ENCODE data around the gene RAB28.

RAB28 gene

DNA sequence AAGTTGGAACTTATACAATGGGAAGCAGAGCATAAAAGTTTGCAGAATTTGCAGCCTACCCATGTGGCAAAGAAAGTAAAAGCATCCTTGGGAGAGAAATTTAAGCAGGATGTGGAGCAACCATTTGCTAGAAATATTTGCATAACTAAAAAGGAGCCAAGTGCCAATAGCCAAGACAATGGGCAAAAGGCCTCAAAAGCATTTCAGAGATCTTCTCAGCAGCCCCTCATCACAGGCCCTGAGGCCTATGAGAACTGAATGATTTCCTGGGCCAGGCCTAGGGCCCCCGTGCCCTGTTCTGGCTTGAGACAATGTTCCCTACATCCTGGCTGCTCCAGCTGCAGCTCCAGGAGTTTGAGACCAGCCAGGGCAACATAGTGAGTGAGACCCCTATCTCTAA lies 25.3 kb upstream of the RAB28 start:
- no peak for DNase-seq (ENCODE audit: low read depth in 3 of 3)

DNA sequence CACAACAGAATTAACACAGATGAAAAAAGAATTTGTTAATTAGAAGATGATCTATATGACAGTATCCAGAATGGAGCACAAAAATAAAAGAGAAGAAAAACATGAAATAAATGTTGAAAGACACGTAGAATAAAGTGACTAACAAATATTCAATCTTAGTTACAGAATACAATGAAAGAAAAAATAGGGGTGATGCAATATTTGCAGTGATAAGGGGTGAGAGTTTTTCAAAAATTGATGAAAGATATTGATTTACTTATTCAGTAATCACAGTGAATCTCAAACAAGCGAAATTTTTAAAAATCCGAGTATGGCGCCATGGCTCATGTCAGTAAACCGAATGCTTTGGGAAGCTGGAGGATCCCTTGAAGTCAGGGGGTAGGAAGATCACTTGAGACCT lies 20.2 kb upstream of the RAB28 start:
- DNase-seq (ENCODE audit: low read depth in 3 of 3): no peak

DNA sequence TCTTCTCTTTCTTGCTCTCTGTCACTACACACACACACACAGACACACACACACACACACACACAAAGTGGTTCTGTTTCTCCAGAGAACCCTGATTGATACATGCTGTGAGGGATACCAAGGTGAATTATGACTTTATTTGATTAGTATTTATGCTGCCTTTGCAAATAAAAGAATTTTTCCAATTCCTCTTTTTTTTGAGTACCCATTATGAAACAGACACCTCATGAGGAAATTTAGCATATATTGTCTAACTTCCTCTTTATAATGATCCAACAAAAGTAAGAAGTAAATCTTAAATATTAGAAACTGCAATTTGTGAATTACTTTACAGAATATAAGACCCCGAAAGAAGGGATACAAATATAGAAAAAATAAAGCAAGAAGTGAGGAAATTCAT lies 14.3 kb upstream of the RAB28 start:
- DNase-seq (ENCODE audit: low read depth in 3 of 3): no peak

DNA sequence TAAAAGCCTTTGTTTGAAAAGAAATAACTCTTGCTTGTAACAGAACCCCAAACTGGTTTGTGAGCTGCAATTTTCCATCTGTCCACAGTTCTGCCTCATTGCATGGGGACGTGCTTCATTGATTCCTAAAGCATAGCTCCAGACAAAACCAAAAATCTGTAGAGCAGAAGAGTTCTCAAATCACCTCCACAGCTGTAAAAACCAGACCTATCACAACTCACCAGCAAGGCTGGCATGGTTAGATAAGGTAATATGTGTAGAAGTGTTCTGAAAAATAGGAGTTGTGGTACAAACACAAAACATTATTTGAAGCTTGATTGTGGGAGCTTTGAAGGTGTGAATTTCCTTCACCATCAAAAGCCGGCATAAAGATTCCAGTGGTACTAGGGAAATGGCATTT lies 12.5 kb upstream of the RAB28 start:
- DNase-seq (ENCODE audit: low read depth in 3 of 3): no peak

DNA sequence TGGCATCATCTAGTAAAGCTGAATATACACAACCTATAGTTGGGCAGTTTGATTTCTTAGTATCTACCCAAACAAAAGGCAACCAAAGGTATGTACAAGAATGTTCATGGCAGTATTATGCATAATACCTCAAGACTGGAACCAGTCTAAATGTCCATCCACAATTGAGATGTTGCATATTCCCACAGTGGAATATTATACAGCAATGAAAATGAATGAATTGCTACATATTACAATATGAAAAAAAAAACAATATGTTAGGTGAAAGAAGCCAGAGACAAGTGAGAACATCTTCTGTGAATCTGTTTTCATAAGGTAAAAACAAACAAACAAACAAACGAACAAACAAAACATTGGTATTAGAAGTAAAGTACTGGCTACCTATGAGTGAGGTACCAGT lies 11.6 kb upstream of the RAB28 start:
- no peak for DNase-seq (ENCODE audit: low read depth in 3 of 3)

DNA sequence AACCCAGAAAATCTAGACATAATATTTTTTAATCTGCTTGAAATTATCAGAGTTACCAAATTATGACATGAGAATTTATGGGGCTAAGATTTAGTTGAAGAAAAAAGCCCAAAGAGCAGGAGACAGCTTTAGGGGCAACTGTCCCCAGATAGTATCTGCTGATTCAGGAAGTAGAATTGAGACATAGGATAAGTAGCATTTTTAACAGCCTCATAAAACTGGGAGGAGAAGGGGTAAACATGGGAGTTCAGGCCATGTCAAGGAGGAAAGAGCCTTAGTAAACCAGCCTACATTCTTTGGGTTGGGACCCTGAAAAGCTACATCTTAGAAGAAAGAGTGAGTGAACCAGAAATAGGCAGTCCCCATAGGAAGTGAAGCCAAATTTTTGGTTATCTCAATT lies 9.7 kb upstream of the RAB28 start:
- no peak for DNase-seq (ENCODE audit: low read depth in 3 of 3)

DNA sequence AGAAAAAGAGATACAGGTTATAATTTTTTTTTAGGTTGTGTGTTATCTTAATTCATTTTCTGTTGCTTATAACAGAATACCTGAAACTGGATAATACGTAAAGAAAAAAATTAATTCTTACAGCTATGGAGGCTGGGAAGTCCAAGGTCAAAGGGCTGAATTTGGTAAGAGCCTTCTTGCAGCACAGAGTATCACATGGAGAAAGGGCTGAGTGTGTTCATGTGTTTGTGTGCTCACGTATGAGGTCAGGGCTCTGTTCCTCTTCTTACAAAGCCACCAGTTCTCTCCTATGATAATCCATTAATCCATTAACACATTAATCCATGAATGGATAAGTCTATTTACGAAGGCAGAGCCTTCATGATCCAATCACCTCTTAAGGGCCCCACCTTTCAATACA lies 8.6 kb upstream of the RAB28 start:
- no peak for DNase-seq (ENCODE audit: low read depth in 3 of 3)

DNA sequence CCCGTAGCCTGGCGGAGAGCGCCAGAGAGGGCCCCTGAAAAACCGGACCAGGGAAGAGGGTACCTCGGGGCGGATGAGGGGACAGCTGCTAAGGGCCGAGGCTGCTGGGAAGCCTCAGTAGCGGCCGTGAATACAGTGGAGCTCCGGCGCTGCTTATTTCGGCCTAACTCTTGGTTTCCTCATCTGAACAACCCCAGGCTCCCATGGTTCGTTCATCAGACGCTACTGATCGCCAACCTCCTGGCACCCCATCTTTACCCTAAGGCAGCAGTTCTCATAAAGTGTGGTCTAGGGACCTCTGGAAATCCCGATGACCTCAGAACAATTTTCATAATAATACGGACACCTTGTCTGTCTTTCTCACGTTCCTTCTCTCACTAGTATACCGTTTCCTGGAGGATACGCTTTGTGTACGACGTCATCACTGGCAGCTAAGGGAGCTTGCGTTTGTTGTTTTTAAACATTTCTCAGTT lies 645 bp upstream of the RAB28 start:
- DNase-seq (ENCODE audit: low read depth in 3 of 3): no peak

DNA sequence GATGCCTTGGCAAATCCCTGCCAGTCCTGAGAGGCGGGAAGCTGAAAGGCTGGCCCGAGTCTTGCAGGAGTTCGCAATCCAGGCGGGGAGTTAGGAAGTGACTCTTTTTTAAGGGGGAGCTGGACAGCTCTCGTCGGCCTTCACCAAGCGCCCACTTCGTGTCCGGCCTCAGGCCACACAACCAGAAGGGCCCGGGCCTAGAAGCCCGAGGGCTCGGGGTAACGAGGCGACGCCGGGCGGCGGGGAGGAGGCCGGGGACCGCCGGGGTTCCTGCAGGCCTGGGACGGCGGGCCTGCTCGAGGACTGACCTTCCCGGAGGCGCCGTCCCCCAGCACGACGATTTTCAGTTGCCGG lies 395 bp downstream of the RAB28 start:
- DNase-seq (ENCODE audit: low read depth in 3 of 3): no peak

DNA sequence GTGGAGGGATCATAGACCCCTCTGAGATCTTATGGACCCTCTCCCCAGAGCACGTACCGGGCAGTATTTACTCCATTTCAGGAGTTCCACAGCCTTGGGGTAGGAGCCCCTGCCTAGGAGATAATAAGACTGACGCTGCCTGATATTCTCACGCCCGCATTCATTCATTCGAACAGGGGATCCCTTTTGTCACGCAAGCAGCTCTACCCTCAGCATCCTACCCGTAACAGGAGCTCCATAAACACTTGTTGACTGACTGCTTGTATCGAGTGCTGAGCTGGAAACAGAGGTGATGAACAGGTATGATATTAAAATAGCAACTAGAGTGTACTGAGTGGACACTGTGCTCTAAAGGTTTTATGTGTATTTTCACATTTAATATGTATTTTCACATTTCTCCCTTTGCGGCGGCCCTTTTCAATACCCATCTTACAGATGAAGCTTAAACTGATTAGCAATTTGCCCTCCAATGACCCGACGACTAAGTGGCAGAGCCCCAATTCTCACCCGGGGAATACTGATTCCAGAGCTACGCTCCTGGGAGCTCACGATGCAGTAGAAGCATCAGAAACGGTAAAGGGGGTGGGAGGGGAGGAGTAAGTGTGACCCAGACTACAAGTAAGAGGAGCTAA lies 888 bp downstream of the RAB28 start:
- no peak for DNase-seq (ENCODE audit: low read depth in 3 of 3)

DNA sequence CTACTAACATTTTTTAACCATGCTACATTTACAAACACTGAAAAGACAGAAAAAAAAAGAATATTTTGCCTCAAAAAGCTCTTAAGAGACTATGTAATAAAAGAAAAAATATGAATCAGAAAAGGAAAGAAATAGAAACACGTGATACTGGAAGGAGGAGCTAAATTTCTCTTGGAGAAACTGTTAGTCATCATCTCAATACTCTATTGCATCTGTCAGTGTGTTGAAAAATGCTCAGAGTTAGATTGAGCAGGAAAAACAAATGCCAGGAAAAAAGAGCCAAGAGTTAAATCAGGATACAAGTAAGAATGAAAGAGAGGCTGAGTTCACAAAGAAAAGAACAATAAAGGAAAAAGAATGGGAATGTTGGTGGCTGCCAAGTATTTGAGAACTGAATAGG lies 2.6 kb downstream of the RAB28 start:
- no peak for DNase-seq (ENCODE audit: low read depth in 3 of 3)

DNA sequence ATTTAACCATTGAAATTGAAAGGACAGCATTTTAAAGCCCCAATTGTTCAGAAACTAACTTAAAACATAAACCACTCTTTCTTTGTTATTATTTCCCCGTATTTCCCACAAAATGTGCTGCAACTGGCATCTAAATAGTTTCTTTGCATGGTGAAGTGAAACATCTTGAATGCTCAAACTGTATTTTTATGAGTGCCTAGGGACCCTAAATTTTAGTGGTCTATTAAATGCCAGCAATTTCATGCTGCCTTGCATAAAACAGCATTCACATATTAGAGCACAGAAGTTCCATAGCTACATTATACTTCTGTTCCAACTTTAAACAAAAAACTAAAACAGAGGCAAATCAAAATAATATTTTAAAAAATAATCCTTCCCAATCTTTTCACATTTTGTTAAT lies 5.4 kb downstream of the RAB28 start:
- DNase-seq (ENCODE audit: low read depth in 3 of 3): no peak

DNA sequence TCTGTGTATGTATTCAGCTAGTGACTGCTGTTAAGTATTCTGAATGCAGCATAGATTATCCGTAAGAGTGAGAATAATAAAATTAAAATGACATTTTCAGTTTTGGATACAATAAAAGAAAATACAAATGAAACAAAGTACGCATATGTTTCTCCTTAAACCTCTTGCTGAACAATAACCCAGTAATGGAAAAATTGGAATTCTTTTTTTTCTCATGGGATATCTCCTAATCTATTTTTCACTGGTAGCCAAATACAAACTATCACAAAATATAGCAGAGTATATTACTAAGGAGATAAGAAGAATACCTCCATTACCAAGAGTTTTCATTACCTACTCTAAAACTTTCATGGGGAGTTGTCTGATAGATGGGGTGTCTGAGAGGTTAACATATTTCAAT lies 6.0 kb downstream of the RAB28 start:
- DNase-seq (ENCODE audit: low read depth in 3 of 3): no peak

DNA sequence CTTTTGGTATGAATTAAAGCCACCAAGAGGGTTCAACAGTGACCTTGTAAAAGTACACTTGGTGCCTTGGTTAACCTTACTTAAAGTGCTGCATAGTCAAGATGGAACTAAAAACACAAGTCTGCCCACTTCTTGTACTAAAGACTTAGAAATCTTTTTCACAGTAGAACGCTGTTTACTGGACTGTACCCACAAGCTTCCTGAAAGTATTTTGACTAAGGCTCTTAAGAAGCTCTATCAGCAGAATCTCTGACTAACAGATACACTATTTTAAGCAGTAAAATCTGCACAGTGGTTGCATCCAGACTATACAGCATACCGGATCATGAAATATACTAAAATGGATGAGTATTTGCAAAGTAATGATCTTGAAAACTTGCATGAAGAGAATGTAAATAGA lies 7.2 kb downstream of the RAB28 start:
- DNase-seq (ENCODE audit: low read depth in 3 of 3): no peak

DNA sequence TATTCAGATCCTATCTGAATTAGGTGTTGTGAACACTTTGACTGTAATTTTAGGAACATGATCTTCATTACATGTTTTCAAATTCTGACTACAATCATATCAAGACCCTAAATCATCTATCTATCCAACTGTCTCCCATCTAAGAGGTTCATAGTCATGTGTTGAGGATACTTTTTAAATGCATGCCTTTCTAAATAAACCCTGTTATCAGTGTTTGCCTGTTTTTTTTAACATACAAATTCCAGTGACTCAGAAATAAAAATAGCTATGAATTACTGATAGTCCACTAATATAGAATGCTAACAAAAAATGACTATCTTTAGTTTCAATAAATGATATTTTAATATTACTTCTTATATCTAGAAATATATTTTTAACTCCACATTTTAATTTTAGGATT lies 8.0 kb downstream of the RAB28 start:
- no peak for DNase-seq (ENCODE audit: low read depth in 3 of 3)

DNA sequence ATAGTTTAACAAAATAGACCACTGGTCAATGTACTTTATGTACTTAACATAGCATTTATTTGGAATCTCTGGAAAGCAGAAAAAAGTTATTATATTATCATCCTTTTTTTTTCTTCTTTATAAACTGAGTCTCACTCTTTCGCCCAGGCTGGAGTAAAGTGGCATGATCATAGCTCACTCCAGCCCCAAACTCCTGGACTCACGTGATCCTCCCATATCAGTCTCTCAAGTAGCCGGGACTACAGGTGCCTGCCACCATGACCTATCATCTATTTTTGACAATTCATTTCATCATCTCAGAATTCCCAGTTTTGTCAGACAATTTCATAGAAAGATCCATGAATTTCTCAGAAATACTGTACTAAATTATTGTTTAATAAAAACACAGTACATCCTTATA lies 12.7 kb downstream of the RAB28 start:
- no peak for DNase-seq (ENCODE audit: low read depth in 3 of 3)

DNA sequence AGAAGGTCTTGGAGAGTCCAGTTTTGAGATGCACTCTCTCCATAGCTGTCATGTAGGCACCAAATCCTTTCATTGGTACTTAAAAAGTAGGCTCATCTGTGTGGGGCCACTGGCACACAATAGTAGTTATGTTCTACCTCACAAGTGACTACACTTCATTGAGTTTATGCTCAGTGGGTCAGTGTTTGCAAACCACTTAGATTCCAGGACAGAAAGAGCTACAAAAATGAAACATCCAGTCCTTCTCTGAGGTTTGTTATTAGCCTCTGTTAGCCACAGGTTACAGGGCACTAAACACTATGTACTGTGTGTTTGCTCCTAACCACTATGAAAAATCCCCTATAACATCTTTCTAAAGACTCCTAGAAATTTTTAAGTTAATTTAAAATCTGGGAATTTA lies 13.8 kb downstream of the RAB28 start:
- DNase-seq (ENCODE audit: low read depth in 3 of 3): no peak

DNA sequence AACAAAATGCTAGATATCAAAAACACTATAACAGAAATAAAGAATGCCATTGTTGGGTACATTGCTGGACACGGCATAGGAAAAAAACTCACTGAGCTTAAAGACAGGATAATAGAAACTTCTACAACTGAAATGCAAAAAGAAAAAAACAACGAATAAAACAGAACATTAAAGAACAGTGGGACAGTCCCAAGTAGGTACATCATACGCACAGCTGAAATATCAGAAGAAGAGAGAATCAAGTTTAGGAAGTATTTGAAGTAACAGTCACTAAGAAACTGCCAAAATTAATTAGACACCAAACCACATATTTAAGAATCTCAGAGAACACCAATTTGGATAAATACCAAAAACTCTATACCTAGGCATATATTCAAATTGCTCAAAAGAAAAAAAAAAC lies 19.2 kb downstream of the RAB28 start:
- no peak for DNase-seq (ENCODE audit: low read depth in 3 of 3)

DNA sequence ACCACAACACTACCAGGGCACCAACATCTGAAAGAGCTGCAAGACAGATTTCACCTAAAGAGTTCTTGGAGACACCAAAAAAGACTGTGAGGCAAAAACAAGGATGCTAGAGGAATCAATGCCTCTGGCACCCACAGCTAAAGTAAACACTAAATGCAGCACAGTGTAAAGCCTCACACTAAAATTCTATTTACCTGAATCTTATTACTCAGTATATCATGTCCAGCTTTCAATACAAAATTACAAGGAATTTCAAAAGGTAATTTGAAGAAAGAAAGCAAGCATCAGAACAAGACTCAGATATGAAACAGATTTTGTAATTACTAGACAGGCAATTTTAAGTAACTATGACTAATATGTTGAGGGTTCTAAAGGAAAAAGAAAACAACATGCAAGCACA lies 19.6 kb downstream of the RAB28 start:
- no peak for DNase-seq (ENCODE audit: low read depth in 3 of 3)

DNA sequence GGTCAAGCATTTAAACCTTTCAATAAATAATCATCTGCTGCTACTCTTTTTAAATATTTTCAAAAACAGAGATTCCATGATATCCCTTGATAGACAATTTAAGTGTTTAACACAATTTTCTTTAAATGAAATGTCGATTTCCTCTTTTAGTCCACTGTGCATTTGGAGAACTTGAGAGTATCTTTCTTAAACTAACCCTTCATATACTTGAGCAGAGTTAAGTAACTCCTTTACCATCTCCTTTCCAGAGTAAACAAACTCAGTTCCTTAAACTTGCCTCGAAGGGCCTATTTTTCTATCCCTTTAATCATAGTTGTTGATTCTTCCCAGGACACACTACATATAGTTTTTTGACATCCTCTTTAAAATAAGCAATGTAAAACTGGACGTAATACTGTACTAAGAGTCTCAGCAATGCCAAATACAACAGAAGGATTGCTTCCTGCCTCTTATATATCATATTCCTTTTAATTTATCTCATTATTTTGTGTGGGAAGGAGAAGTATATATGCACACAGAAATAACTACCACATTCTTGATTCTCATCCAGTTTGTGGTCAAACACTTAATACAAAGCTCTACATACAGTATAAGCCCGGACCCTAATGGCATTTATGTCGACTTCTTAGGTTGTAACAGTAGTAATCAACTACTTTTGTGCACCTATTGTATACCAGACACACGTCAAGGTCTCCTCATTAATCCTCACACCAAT lies 22.8 kb downstream of the RAB28 start:
- no peak for DNase-seq (ENCODE audit: low read depth in 3 of 3)

DNA sequence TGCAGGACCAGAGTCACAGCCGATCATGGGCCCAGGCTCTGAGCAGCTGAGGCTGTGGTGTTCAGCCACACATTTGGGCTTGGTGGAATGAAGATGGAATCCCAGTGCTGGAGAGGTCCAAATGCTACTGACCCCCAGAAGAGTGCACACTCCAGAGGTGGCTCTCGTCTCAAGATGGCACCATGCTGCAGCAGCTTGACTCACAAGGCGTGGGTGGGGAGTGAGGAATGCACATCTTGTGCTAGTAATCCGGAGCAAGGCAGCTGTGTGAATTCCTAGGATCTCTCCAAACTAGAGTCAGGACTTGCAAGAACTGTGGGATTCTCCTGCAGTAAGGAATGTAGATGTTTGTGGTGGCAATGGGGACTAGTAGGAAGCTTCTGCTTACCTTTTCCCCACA lies 28.7 kb downstream of the RAB28 start:
- no peak for DNase-seq (ENCODE audit: low read depth in 3 of 3)

DNA sequence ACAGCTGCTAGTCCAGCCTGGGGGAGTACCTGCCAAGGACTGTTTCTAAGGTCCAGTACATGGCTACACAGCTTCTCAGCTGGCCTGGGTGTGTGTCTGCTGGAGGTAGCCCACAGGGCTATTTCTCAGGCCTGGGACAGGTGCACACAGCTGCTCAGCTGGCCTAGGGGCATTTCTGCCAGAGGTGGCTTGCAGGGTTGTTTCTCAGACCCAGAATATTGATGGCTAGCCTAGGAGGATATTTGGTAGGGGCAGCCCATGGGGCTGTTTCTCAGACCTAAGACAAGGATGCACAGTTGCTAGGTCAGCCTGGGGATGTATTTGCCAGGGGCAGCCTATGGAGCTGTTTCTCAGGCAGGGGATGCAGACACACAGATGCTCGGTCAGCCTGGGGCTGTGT lies 29.4 kb downstream of the RAB28 start:
- DNase-seq (ENCODE audit: low read depth in 3 of 3): no peak

DNA sequence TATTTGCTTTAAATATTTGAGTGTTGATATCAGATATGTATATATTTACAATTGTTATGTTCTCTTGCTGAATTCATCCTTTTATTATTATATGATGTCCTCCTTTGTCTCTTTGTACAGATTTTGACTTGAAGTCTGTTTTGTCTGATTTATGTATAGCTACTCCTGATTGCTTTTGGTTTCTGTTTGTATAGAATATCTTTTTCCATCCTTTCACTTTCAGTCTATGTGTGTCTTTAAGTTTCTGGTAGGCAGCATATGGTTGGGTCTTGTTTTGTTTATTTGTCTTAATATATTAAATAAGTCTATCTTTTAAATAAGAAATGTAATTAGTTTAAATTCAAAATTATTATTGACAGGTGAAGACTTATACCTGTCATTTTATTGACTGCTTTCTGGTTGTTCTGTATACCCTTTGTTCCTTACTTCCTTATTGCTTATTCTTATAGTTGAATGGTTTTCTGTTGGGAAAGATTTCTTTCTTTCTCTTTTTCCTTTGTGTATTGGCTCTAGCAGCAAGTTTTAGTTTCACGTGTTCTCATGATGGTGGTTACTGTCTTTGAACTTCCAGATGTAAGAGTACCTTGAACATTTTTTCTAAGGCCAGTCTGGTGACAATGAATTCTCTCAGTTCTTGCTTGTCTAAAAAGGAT lies 31.1 kb downstream of the RAB28 start:
- DNase-seq (ENCODE audit: low read depth in 3 of 3): no peak

DNA sequence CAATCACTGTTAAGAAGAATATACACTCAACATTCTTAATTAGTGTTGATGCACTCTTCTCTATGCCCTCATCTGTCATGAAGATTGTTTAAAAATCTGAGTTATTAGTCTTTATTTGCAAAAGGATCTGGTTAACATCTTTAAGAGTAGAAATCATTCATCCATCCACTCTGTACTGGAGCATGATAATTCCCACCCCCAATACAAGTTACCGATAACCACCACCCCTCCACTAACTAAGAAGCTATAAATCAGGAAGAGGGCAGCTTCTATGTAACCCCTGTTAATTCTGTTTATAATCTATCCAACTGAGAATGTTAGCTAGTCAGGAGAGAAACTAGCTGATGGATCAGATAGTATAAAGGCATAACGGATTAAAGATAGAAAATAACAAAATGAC lies 34.5 kb downstream of the RAB28 start:
- DNase-seq (ENCODE audit: low read depth in 3 of 3): no peak

All from stimulated activated CD4-positive, alpha-beta T cell treated with anti-CD3 and anti-CD28 coated beads, TNF-alpha, amount 100 ng/mL, for 24 hours (primary cell).